OCI-LY7 (cell line): Measurements from ENCODE around the gene SEMA3F.

Experiments used
- CTCF ChIP-seq: fragments of 200-600 bp; sonication (generic); conservative IDR thresholded peaks from 2 replicates; pipeline ENCODE4 v1.5.1; 2014; ENCODE audit warnings: mild to moderate bottlenecking, antibody characterized with exemption, low read length, moderate library complexity, mixed read lengths
- EZH2phosphoT487 ChIP-seq: fragments of 200-600 bp; sonication (generic); IDR thresholded peaks from 2 replicates; pipeline ENCODE4 v1.6.1; 2018; ENCODE audit warnings: low read depth, borderline replicate concordance, mild to moderate bottlenecking, mixed run types, antibody characterized with exemption, low read length, moderate library complexity, mixed read lengths

DNA sequence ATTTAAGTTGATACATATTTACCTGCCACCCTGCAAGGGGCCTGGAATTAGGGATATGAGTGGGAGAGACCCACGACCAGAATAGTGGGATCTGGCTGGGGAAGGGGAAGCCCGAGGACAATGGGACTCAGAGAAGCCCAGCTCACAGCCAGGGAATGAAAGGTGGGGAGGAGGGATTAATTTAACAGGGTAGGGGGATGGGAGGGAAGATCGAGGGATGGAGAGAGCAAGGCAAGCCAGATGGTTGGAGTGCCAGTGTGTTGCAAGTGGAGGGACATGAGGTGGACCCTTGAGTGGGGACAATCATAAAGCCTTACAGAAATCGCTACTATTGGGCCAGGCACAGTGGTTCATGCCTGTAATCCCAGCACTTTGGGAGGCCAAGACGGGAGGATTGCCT, 76.5 kb downstream of the SEMA3F start:
- TF ChIP-seq CTCF (no peak), EZH2phosphoT487 (no peak)
